GM21360 (cell line): ENCODE data around the gene ZNF502.
"Not testable (repeated sequence)": the region's sequence is repeated elsewhere in the genome, so short reads cannot be mapped to it uniquely, and the experiment has no call there.

Experiments used
- ATAC-seq: cut with Tn5 transposase; IDR thresholded peaks from one replicate; pipeline ENCODE4 v1.9.1; 2021; ENCODE audit warnings: mild to moderate bottlenecking, moderate library complexity; ENCODE audit not compliant: unreplicated experiment

ZNF502 gene

DNA sequence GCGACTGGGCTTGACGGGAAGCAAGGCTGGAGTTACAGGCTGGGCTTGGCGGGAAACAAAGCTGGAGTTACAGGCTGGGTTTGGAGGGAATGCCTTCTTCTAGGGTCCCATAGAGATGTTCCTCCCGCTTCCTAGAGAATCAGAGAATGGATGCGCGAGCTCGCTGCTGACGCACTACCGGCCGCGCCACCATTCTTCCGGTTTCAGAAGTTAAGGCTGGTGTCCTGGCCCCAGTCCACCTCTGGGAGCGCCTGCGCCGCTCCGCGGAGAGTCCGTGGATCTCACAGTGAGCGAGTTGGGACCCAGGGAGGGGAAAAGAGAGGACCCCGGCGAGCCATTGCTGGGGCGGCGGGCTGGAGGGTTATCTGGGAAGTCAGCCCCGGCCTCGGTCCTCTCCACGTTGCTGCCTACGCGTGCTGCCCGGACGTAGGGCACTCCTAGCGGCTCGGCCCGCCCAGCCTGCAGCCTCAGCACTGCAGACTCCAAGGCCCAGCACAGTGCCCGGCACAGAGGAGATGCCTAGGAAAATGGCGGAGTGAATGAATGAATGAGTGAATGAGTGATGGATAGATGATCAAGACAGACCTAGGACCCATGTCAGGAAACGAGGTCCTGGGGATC is at the start of gene ZNF502:
Gene ZNF502 (plus strand): TSS at position 206 of the 621 bp plus-strand sequence. CDS start 7,602 bp downstream, outside the sequence.
- peak; percentile 52 for ATAC-seq

DNA sequence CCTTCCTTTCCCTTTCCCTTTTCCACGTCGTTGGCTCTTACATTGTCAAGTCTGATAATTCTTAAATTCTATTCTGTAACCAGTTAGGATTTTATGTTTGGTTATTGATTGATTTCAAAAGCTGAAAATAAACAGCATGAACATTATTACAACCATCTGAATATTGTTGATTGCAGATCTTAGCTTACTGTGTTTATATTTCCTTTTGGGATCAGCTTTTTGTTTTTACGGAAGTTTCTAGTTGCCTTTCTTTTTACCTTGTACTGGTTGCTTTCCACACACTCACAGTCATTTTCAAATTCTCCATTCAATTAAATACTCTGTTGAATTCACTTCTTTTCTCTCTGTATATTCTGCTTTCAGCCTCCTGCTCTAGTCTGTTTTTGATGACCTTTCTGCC is 47.3 kb upstream of the ZNF502 start:
- ATAC-seq: no peak

DNA sequence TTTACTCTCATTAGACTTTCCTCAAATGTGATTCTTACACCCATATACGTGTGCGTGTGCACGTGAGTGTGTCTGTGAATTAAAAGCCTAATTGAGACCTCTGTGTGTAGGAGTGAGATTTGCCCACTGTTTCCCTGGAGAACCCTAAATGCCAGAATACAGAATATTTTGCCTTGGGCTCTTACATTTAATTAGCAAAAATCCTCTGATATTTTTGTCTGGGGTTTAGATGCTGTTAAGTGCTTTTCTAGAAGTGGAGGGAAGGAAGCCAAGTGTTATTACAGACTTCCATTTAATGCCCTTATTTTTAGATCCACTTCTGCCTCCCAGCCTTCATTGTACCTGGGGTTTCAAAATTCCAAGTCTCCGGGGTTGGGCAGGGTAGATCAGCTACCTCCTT is 46.1 kb upstream of the ZNF502 start:
- no peak for ATAC-seq

DNA sequence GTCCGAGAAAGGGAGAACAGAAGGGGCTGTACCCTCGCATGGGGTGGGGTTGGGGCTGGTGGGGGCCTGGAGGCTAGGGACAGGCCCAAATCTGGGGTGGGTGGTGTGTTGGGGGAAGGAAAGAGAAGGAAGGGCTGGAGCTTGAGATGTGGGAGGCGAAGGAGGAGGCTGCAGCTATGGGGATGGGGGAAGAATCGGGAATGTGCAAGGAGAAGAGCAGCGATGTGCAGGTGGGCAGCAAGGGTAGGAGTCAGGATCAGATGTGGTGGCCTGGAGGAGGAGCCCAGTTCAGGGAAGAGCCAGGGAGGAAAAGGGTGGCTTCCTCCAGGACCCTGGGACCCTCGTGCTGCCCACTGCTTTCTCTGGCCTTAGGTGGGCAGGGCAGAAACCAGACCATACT is 42.7 kb upstream of the ZNF502 start:
- no peak for ATAC-seq

DNA sequence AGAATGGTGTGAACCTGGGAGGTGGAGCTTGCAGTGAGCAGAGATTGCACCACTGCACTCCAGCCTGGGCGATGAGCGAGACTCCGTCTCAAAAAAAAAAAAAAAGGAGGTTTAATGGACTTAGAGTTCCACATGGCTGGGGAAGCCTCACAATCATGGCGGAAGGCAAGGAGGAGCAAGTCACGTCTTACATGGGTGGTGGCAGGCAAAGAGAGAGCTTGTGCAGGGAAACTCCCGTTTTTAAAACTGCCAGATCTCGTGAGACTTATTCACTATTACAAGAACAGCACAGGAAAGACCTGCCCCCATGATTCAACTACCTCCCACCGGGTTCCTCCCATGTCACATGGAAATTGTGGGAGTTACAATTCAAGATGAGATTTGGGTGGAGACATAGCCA is 39.0 kb upstream of the ZNF502 start:
- not testable (repeated sequence) for ATAC-seq

DNA sequence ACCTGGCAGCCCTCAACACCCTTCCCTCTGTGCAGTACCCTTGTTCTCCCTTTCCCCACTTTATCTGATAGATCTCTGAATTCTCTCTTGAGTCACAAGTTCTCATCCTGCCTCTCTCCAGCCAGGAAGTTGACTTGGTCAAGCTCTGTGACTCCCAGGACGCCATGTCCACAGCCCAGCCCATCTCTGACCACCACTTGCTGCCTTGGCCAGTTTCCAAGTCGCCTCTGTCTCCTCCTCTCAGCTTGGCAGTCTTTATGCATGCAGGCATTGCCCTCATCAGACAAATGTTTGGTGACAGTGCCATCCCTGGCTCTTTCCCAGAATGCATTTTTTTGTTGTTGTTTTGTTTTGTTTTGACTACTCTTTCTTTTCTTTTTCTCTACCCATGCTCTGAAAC is 38.2 kb upstream of the ZNF502 start:
- ATAC-seq: no peak

DNA sequence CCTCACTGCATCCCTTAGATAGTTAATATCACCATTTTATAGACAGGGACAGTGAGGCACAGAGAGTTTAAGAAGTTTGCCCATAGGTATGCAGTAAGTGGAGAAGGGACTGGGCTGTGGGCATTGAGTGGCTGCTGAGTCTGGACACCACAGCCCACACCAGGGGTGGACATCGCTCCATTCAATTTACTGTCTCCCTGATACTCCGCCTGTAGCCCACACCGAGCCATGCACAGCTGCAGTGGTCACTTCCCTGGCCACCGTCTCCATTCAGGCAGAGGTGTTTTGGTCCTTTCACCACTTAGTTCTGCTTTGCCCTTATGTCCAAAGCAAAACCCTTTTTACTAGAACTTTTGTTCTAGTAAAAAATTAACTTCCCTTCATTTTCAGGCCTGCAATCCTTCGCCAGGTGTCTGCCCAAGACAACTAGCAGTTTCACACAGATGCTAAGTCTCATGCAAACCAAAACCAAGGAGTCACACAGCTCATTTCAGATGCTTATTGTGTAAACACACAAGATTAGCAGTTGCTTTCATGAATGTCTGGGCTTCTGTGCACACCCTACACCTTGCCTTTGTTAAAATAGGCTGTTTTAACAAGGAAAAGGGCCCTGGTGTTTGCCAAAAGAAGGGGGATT is 33.9 kb upstream of the ZNF502 start:
- ATAC-seq: no peak

DNA sequence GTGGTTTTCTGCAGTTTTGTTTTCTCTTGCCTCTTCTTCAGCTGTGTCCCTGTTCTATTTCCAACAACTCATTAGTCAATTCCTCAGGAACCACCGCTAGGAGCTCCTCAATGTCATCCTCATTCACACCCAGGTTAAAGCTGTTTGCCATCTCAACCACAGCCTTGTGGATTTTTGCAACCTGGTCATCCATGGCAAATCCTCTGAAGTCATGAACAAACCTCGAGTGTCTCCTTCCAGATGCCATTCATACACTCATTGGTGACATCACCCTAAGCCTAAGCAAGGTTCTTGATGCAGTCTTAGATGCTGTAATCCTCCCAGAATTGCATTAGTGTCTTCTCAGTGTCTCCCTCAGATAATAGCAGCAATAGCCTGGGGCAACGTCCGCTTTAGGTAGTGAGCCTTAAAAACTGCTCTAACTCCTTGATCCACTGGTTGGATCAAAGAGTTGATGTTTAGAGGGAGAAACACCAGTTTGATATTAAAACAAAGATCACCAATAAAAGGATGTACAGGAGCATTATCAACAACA is 31.5 kb upstream of the ZNF502 start:
- ATAC-seq: no peak

DNA sequence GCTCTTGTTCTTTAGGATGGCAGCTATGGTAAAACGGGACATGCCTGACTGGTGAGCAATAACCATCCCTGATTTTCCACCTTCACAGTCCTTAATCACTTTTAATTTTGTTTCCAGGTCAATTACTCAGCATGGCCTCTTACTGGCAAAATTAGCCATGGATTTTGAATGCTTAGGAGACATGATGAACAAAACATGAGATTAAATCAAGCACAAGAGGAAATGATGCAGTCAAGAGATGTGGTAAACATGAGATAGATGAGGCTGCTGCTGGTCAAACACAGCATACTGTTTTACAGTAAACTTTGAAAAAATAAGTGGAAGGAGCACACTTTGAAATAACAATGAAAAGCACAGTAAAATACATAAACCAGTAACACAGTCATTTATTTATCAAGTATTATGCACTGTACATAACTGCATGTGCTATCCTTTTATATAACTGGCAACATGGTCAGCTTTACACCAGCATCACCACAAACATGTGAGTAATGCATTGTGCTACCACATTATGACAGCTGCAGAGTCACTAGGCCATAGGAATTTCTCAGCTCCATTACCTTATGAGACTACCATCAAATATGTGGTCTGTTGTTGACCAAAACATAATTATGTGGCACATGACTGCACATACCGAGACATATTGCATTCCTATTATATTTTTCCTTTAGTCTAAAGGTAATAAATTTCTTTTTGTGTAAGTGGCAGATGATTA is 30.1 kb upstream of the ZNF502 start:
- no peak for ATAC-seq

DNA sequence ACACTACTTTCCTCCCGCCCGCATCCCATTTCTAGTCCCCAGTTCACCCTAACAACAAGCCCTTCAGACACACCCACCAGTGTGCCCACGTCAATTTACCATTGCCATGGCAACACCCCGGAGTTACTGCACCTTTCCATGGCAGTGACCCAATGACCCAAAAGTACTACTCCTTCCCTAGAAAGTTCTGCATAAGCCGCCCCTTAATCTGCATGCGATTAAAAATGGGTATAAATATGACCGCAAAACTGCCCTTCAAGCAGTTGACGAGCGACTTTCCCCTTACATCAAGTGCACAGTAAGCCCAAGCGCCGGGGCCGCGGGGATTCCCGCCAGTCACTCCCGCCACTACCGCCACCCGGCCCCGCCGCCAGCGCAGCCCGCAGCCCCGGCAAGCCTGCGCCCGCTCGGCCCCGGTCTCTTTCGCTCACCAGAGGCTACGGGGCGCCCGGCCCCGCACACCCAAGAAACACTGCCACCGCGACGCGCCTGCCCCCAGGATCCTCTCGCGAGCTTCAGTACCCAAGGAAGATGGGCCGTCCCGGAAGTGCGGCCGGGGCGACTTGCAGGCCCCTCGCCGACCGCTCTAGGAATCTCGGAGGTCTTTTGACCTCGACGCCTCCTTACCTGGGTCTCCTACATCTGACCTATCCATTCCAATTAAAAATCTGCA is 27.2 kb upstream of the ZNF502 start:
- no peak for ATAC-seq

DNA sequence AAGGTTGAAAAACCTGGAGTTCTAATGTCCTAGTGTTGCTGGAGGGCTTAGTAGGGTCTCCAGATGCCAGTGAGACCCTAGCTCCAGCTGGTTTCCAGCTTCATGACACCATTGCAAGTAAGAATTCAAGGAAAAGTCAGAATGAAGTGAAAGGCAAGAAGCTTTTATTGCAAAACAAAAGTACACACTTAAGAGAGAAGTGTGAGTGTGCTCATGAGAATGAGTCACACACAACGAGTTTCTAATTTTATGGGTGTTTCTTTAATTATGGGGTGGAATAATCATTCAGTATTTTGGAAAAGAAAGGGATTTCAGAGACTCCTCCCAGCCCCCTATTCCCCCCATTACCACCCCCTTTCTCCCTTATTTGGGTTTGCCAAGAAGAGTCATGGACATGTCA is 24.6 kb upstream of the ZNF502 start:
- no peak for ATAC-seq

DNA sequence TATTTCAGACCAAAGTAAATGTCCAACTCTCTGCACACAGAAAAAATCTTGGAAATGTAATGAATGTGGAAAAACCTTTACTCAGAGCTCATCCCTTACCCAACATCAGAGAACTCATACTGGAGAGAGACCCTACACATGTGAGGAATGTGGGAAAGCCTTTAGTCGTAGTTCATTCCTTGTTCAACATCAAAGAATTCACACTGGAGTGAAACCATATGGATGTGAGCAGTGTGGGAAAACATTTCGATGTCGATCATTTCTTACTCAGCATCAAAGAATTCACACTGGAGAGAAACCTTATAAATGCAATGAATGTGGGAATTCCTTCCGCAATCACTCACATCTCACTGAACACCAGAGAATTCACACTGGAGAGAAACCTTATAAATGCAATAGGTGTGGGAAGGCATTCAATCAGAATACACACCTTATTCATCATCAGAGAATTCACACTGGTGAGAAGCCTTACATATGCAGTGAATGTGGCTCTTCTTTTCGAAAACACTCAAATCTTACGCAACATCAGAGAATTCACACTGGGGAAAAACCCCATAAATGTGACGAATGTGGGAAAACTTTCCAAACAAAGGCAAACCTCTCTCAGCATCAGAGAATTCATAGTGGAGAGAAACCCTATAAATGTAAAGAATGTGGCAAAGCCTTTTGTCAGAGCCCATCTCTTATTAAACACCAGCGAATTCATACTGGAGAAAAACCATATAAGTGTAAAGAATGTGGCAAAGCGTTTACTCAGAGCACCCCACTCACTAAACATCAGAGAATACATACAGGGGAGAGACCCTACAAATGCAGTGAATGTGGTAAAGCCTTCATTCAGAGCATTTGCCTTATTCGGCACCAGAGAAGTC is 9.0 kb downstream of the ZNF502 start:
- ATAC-seq: no peak

DNA sequence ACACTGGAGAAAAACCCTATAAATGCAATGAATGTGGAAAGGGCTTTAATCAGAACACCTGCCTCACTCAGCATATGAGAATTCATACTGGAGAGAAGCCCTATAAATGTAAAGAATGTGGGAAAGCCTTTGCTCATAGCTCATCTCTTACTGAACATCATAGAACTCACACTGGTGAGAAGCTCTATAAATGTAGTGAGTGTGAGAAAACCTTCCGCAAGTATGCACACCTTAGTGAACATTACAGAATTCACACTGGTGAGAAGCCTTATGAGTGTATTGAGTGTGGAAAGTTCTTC is 9.6 kb downstream of the ZNF502 start:
- ATAC-seq: no peak

DNA sequence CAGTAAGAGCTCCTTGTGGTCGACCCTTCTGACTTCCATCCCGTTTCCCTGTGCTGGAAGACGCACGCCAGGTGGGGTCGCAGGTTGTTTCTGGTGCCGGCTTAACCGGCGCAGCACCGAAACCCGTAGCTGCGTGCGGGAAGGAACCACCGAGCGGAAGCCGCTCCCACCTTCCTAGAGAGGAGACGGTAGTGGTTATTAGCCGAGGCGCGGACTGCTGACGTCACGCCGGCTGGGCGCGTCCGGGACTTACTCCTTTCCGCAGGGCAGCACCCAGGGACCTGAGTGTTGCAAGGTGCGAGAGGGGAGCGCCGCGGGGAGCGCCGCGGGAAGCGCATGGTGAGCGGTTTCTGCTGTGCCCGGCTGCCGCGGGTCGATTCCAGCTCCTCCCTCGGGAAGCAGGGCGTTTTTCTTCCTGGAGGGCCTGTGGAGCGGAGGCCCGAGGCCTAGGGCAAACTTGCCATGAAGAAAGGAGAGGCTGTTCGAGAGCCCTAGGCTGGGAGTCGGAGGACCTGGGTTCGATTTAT is 17.0 kb downstream of the ZNF502 start, which contains the start of gene ZNF501:
Gene ZNF501 (plus strand): TSS at position 252 of the 527 bp plus-strand sequence. CDS start 4,787 bp downstream, outside the sequence.
- ATAC-seq: no peak

DNA sequence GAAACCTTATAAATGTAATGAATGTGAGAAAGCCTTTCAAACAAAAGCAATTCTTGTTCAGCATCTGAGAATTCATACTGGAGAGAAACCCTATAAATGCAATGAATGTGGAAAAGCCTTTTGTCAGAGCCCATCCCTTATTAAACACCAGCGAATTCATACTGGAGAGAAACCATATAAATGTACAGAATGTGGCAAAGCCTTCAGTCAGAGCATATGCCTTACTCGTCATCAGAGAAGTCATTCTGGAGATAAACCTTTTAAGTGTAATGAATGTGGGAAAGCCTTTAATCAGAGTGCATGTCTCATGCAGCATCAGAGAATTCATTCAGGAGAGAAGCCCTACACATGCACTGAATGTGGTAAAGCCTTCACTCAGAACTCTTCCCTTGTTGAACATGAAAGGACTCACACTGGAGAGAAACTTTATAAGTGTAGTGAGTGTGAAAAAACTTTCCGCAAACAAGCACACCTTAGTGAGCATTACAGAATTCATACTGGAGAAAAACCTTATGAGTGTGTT is 22.2 kb downstream of the ZNF502 start:
- ATAC-seq: no peak

DNA sequence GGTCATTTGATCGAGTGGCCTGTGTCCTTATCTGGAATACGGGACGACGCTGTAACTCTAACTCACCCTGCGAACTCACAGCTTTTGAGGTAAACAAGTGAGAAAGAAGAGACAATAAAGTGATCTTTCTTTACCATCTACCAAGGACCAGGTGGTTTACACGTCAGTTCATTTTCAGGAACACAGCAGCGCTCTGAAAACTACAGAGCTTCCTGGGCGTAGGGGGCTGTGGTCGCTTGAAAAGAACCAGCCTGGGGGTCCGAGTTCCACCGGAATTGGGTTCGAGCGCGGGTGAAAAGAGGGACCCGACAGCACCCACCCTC is 48.6 kb downstream of the ZNF502 start:
- no peak for ATAC-seq

DNA sequence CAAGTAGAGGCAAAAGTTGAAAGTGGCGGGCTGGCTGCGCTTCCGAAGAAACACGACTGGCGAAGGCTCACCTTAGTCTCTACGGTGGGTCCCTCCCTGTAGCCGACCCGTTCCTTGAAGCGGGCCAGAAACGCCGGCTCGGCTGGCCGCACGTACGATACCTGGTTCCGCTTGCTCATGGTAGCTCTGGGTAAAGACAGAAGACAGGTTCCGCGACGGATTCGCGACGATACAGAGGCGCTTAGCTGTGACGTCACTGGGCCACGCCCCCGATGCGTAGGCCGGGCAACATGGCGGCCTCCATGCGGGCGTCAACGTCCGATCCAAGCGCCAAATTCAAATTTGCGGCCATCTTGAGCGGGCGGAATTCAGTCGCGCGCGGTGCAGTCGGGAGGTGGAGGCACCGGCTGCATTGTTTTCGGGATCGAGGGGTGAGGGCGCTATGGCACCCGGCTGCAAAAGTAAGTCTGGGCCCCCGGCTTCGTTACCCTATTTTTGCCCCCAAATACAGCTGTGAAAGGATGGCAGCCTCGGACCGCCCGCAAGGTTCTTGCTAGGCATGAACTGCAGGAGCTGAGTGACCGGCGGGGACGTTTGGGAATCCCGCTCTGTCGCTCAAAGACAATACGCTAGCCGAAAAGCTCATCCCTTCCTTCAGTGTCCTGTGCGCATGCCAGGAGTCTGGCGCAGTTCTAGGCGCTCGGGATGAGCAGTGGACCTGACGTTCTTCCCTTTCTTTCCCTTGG is 49.1 kb downstream of the ZNF502 start, which contains the start of the genes KIAA1143 and KIF15:
Gene KIAA1143 (minus strand): TSS at position 196 of the 746 bp plus-strand sequence. CDS start 17 bp downstream, at position 179.
Gene KIF15 (plus strand): TSS at position 371 of the 746 bp plus-strand sequence. CDS start 72 bp downstream, at position 443.
- ATAC-seq: peak; percentile 77

DNA sequence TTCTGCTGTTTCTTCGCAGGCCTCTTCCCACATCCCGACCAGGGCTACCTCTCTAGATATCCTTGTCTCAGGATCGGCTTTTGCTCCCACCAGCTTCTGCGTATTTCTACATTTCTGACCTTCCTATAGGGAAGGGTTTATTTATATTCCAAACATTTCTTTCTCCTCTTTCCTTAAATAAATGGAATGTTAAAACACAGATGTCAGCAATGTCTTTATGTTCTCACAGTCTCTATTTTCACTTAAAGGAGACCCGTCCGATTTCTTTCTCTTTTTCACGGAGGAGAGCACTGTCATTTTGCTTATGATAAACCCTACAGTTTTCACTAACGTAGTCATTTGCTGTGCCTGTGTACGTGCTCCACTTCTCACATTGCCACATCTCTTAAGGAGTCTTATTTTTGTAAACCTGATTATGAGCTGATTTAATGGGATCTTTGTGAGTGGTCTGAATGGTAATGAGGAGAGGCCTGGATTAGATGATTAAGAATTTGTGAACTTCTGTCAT is 49.8 kb downstream of the ZNF502 start:
- no peak for ATAC-seq

DNA sequence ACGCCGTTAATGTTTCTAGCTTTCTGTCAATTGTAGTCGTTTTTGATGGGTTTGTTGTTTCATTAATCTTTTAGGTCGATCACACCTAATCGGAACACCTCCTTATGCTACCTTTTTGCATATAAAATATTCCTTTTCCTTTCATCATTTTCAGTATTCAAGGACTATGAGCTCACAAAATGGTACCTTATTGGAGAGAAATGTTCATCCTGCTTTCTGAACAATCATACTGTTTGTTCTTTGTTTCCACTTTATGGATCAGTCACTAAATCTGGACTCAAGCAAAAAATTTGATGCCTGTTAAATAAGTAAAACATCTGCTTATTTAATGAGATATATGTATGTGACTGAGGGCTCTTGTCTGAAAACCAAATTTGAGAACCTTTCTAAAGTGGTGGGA is 50.2 kb downstream of the ZNF502 start:
- no peak for ATAC-seq
